SHP77 (cell line): ENCODE measurements around the gene RBPMS2.
"Not testable (repeated sequence)": the region's sequence is repeated elsewhere in the genome, so short reads cannot be mapped to it uniquely, and the experiment has no call there.

Experiments used
- DNase-seq, 2 experiments: peaks; one replicate each; lab custom pipeline; 2025; lab: John Stamatoyannopoulos, UW

RBPMS2 gene

GRCh38 chr15:64753480-64754185 is 21.8 kb downstream of the RBPMS2 start:
- DNase-seq, result no peak

- no peak for DNase-seq
Measured at GRCh38 chr15:64751464-64751863, 23.9 kb downstream of the RBPMS2 start.

GRCh38 chr15:64749999-64750657 is 25.3 kb downstream of the RBPMS2 start:
- no peak for DNase-seq

- no peak for DNase-seq
Measured at GRCh38 chr15:64749167-64749566, 26.2 kb downstream of the RBPMS2 start.

GRCh38 chr15:64748251-64748650 is 27.1 kb downstream of the RBPMS2 start:
- no peak for DNase-seq

GRCh38 chr15:64747578-64747977 is 27.8 kb downstream of the RBPMS2 start:
- DNase-seq, result no peak

GRCh38 chr15:64746921-64747320 is 28.5 kb downstream of the RBPMS2 start:
- DNase-seq, result no peak

GRCh38 chr15:64746356-64746755 is 29.0 kb downstream of the RBPMS2 start:
- no peak for DNase-seq

GRCh38 chr15:64743691-64744090 is 31.7 kb downstream of the RBPMS2 start:
- no peak for DNase-seq

- DNase-seq, result no peak
Measured at GRCh38 chr15:64742921-64743320, 32.5 kb downstream of the RBPMS2 start.

- no peak for DNase-seq
Measured at GRCh38 chr15:64742385-64742784, 33.0 kb downstream of the RBPMS2 start.

GRCh38 chr15:64741708-64742107 is 33.7 kb downstream of the RBPMS2 start:
- DNase-seq, result not testable (repeated sequence)

GRCh38 chr15:64740311-64741170 is 34.8 kb downstream of the RBPMS2 start:
- peak; percentile 42 to 43 for DNase-seq

GRCh38 chr15:64739577-64740143 is 35.7 kb downstream of the RBPMS2 start:
- peak in 1 of 2 experiments; percentile 24 for DNase-seq

GRCh38 chr15:64739156-64739555 is 36.2 kb downstream of the RBPMS2 start:
- no peak for DNase-seq

- DNase-seq, result no peak
Measured at GRCh38 chr15:64738226-64739095, 36.9 kb downstream of the RBPMS2 start.

GRCh38 chr15:64732156-64732860 is 43.1 kb downstream of the RBPMS2 start:
- DNase-seq, result no peak

GRCh38 chr15:64731805-64732151 is 43.6 kb downstream of the RBPMS2 start:
- DNase-seq, result no peak

GRCh38 chr15:64731012-64731804 is 44.2 kb downstream of the RBPMS2 start:
- peak; percentile 79 to 82 for DNase-seq

- DNase-seq, result no peak
Measured at GRCh38 chr15:64730151-64730550, 45.2 kb downstream of the RBPMS2 start.
